Measurements from ENCODE around the gene SREBF1. TPM values are rescaled to one million over a fixed set of nuclear protein-coding genes. Genes with fewer than 3 reads are reported as not detected.

Gene SREBF1
- total RNA-seq, 1 donor from 2014 or later: 84.0 TPM

- no peak overlapping the region for H3K27ac ChIP-seq
- intact Hi-C loops (cut with DNase I): no loop called here
- H3K36me3 ChIP-seq: peaks cover 0 to 8% of the 10 kb centered on the region in 2 donors
- H3K9me3 ChIP-seq: no peaks in the 10 kb centered on the region
- no peak for TF ChIP-seq CTCF (IDR thresholded peaks at IDR 0.05)
- no peak for TF ChIP-seq POLR2AphosphoS5 (IDR thresholded peaks at IDR 0.05; ENCODE audit: insufficient read depth in 1 of 2, low read depth in 1 of 2)
- no peak for TF ChIP-seq POLR2A (IDR thresholded peaks at IDR 0.05)
- no peak for DNase-seq (ENCODE audit: extremely low spot score in 2 of 2)
- H3K27me3 ChIP-seq: no peaks in the 10 kb centered on the region
- H3K4me1 ChIP-seq: peaks cover 49% of the 10 kb centered on the region
- no peak overlapping the region for H3K4me3 ChIP-seq
Observed at GRCh38 chr17:17845046-17845775, 8.4 kb upstream of the SREBF1 start.

GRCh38 chr17:17844500-17844899, 7.7 kb upstream of the SREBF1 start:
- H3K4me1 ChIP-seq: peaks cover 46% of the 10 kb centered on the region
- peaks cover 0 to 8% of the 10 kb centered on the region in 2 donors for H3K36me3 ChIP-seq
- TF ChIP-seq POLR2A (IDR thresholded peaks at IDR 0.05): no peak
- no peak for TF ChIP-seq POLR2AphosphoS5 (IDR thresholded peaks at IDR 0.05; ENCODE audit: insufficient read depth in 1 of 2, low read depth in 1 of 2)
- no peak for TF ChIP-seq CTCF (IDR thresholded peaks at IDR 0.05)
- no peak overlapping the region for H3K27ac ChIP-seq
- H3K9me3 ChIP-seq: no peaks in the 10 kb centered on the region
- H3K27me3 ChIP-seq: no peaks in the 10 kb centered on the region
- intact Hi-C loops (cut with DNase I): no loop called here
- H3K4me3 ChIP-seq: no peak overlapping the region
- no peak for DNase-seq (ENCODE audit: extremely low spot score in 2 of 2)

GRCh38 chr17:17844079-17844478, 7.3 kb upstream of the SREBF1 start:
- Histone ChIP-seq H3K27me3 (no peaks in the 10 kb centered on the region), H3K4me1 (peaks cover 46% of the 10 kb centered on the region), H3K4me3 (no peak overlapping the region), H3K27ac (no peak overlapping the region), H3K9me3 (no peaks in the 10 kb centered on the region), H3K36me3 (peaks cover 0 to 8% of the 10 kb centered on the region in 2 donors)
- DNase-seq (ENCODE audit: extremely low spot score in 2 of 2): no peak
- intact Hi-C loops (cut with DNase I): no loop called here
- TF ChIP-seq CTCF (IDR thresholded peaks at IDR 0.05) (no peak), POLR2A (IDR thresholded peaks at IDR 0.05) (no peak), POLR2AphosphoS5 (IDR thresholded peaks at IDR 0.05; ENCODE audit: insufficient read depth in 1 of 2, low read depth in 1 of 2) (no peak)

GRCh38 chr17:17843096-17843495, 6.3 kb upstream of the SREBF1 start:
- no peak for DNase-seq (ENCODE audit: extremely low spot score in 2 of 2)
- TF ChIP-seq POLR2A (IDR thresholded peaks at IDR 0.05) (no peak), POLR2AphosphoS5 (IDR thresholded peaks at IDR 0.05; ENCODE audit: insufficient read depth in 1 of 2, low read depth in 1 of 2) (no peak), CTCF (IDR thresholded peaks at IDR 0.05) (no peak)
- peaks cover 46% of the 10 kb centered on the region for H3K4me1 ChIP-seq
- intact Hi-C loops (cut with DNase I): no loop called here
- H3K36me3 ChIP-seq: peaks cover 0 to 8% of the 10 kb centered on the region in 2 donors
- no peaks in the 10 kb centered on the region for H3K27me3 ChIP-seq
- peak overlapping the region; percentile 97 for H3K27ac ChIP-seq
- no peaks in the 10 kb centered on the region for H3K9me3 ChIP-seq
- H3K4me3 ChIP-seq: no peak overlapping the region
